NCI-H1092 treated with DMSO at 0.1 percent for 48 hours (cell line): ENCODE measurements around the gene CAMTA1.
"Not testable (repeated sequence)": the region's sequence is repeated elsewhere in the genome, so short reads cannot be mapped to it uniquely, and the experiment has no call there.

Source experiments
- DNase-seq: peaks from one replicate; lab custom pipeline; 2025; lab: John Stamatoyannopoulos, UW

CAMTA1 gene

GRCh38 chr1:7702365-7702764 is 917.1 kb downstream of the CAMTA1 start:
- DNase-seq, result peak; percentile 48

GRCh38 chr1:7703321-7704213 is 918.3 kb downstream of the CAMTA1 start:
- DNase-seq, result peak; percentile 28

GRCh38 chr1:7704214-7705047 is 919.2 kb downstream of the CAMTA1 start:
- peak; percentile 95 for DNase-seq

GRCh38 chr1:7705048-7705907 is 920.0 kb downstream of the CAMTA1 start:
- no peak for DNase-seq

GRCh38 chr1:7705908-7706216 is 920.6 kb downstream of the CAMTA1 start:
- no peak for DNase-seq

GRCh38 chr1:7707527-7707926 is 922.3 kb downstream of the CAMTA1 start:
- no peak for DNase-seq

- DNase-seq, result not testable (repeated sequence)
Observed at GRCh38 chr1:7708065-7708464, 922.8 kb downstream of the CAMTA1 start.

GRCh38 chr1:7710859-7711258 is 925.6 kb downstream of the CAMTA1 start:
- DNase-seq, result no peak

GRCh38 chr1:7712731-7713323 is 927.6 kb downstream of the CAMTA1 start:
- no peak for DNase-seq

- no peak for DNase-seq
Observed at GRCh38 chr1:7716506-7716905, 931.3 kb downstream of the CAMTA1 start.

GRCh38 chr1:7717748-7718368 is 932.6 kb downstream of the CAMTA1 start:
- DNase-seq, result no peak

GRCh38 chr1:7719468-7720094 is 934.3 kb downstream of the CAMTA1 start:
- no peak for DNase-seq

GRCh38 chr1:7721940-7722669 is 936.9 kb downstream of the CAMTA1 start:
- no peak for DNase-seq

- no peak for DNase-seq
Observed at GRCh38 chr1:7722670-7723012, 937.4 kb downstream of the CAMTA1 start.

GRCh38 chr1:7726623-7727022 is 941.4 kb downstream of the CAMTA1 start:
- DNase-seq, result no peak

- DNase-seq, result no peak
Observed at GRCh38 chr1:7727809-7728471, 942.7 kb downstream of the CAMTA1 start.

- no peak for DNase-seq
Observed at GRCh38 chr1:7729761-7730160, 944.5 kb downstream of the CAMTA1 start.

GRCh38 chr1:7732331-7732730 is 947.1 kb downstream of the CAMTA1 start:
- no peak for DNase-seq

- DNase-seq, result no peak
Observed at GRCh38 chr1:7733276-7733675, 948.0 kb downstream of the CAMTA1 start.

- no peak for DNase-seq
Observed at GRCh38 chr1:7738044-7738443, 952.8 kb downstream of the CAMTA1 start.
